GM19468 (cell line): ENCODE results near the gene TERF2IP.

Experiments used
- ATAC-seq: cut with Tn5 transposase; IDR thresholded peaks from one replicate; pipeline ENCODE4 v1.9.1; 2021; ENCODE audit warnings: mild to moderate bottlenecking, moderate library complexity, moderate number of reproducible peaks; ENCODE audit not compliant: unreplicated experiment; ENCODE audit errors: extremely low read depth

The TERF2IP gene

GRCh38 chr16:75632857-75633256 is 14.7 kb upstream of the TERF2IP start:
- no peak for ATAC-seq

GRCh38 chr16:75635036-75635435 is 12.5 kb upstream of the TERF2IP start:
- ATAC-seq = no peak

- ATAC-seq = no peak
These were observed 7.0 kb upstream of the TERF2IP start for GRCh38 chr16:75640598-75640997.

- ATAC-seq = no peak
These were observed 3.1 kb upstream of the TERF2IP start for GRCh38 chr16:75644240-75645012.

- peak; percentile 7 for ATAC-seq
These were observed 471 bp upstream of the TERF2IP start for GRCh38 chr16:75647112-75647491.

- ATAC-seq = peak; percentile 0
These were observed 898 bp downstream of the TERF2IP start for GRCh38 chr16:75648265-75649076.

GRCh38 chr16:75653922-75654321 is 6.3 kb downstream of the TERF2IP start:
- no peak for ATAC-seq

- no peak for ATAC-seq
These were observed 10.6 kb downstream of the TERF2IP start for GRCh38 chr16:75658175-75658574.

GRCh38 chr16:75660321-75660720 is 12.7 kb downstream of the TERF2IP start:
- ATAC-seq = no peak

- no peak for ATAC-seq
These were observed 13.2 kb downstream of the TERF2IP start for GRCh38 chr16:75660726-75661302.

GRCh38 chr16:75667503-75667902 is 19.9 kb downstream of the TERF2IP start:
- no peak for ATAC-seq

GRCh38 chr16:75676909-75677308 is 29.3 kb downstream of the TERF2IP start, which contains the start of gene CPHXL2:
Gene CPHXL2 (minus strand): TSS chr16:75677009. CDS start chr16:75676999, 10 bp downstream.
- no peak for ATAC-seq

GRCh38 chr16:75679366-75679765 is 31.8 kb downstream of the TERF2IP start:
- no peak for ATAC-seq

- ATAC-seq = no peak
These were observed 34.7 kb downstream of the TERF2IP start for GRCh38 chr16:75682308-75682707.

GRCh38 chr16:75687361-75687760 is 39.8 kb downstream of the TERF2IP start:
- no peak for ATAC-seq

- no peak for ATAC-seq
These were observed 48.1 kb downstream of the TERF2IP start for GRCh38 chr16:75695708-75696107.

- ATAC-seq = no peak
These were observed 50.0 kb downstream of the TERF2IP start for GRCh38 chr16:75697571-75697970.

- ATAC-seq = no peak
These were observed 53.8 kb downstream of the TERF2IP start, which contains the start of gene DUXB for GRCh38 chr16:75701361-75701760. Gene DUXB (minus strand): TSS chr16:75701461. CDS start chr16:75701418, 43 bp downstream.

- ATAC-seq = no peak
These were observed 54.7 kb downstream of the TERF2IP start for GRCh38 chr16:75702242-75702641.

GRCh38 chr16:75703306-75703705 is 55.7 kb downstream of the TERF2IP start:
- no peak for ATAC-seq
